GM19043 (cell line): Measurements from ENCODE around the gene STAG2.

ENCODE experiments used
- ATAC-seq: cut with Tn5 transposase; IDR thresholded peaks from one replicate; pipeline ENCODE4 v1.9.1; 2021; ENCODE audit warnings: low read depth; ENCODE audit not compliant: unreplicated experiment

Gene STAG2

GRCh38 chrX:123971982-123972381 is 10.5 kb downstream of the STAG2 start:
- no peak for ATAC-seq

- no peak for ATAC-seq
Measured at GRCh38 chrX:123973921-123974320, 12.4 kb downstream of the STAG2 start.

- no peak for ATAC-seq
Measured at GRCh38 chrX:123975180-123975579, 13.7 kb downstream of the STAG2 start.

GRCh38 chrX:123976706-123977316 is 15.3 kb downstream of the STAG2 start:
- no peak for ATAC-seq

- no peak for ATAC-seq
Measured at GRCh38 chrX:123983240-123983639, 21.7 kb downstream of the STAG2 start.

- no peak for ATAC-seq
Measured at GRCh38 chrX:123986377-123986776, 24.9 kb downstream of the STAG2 start.

GRCh38 chrX:123988423-123989111 is 27.1 kb downstream of the STAG2 start:
- ATAC-seq = no peak

GRCh38 chrX:123989235-123989634 is 27.7 kb downstream of the STAG2 start:
- ATAC-seq = no peak

- ATAC-seq = no peak
Measured at GRCh38 chrX:123990169-123990568, 28.7 kb downstream of the STAG2 start.

- ATAC-seq = no peak
Measured at GRCh38 chrX:123990602-123991001, 29.1 kb downstream of the STAG2 start.

- ATAC-seq = no peak
Measured at GRCh38 chrX:123993326-123993725, 31.8 kb downstream of the STAG2 start.

- no peak for ATAC-seq
Measured at GRCh38 chrX:123993904-123994635, 32.6 kb downstream of the STAG2 start.

- ATAC-seq = no peak
Measured at GRCh38 chrX:123994730-123995129, 33.2 kb downstream of the STAG2 start.

GRCh38 chrX:124001581-124001980 is 40.1 kb downstream of the STAG2 start:
- ATAC-seq = no peak

GRCh38 chrX:124005228-124005627 is 43.7 kb downstream of the STAG2 start:
- no peak for ATAC-seq

- peak; percentile 71 for ATAC-seq
Measured at GRCh38 chrX:124010157-124010556, 48.7 kb downstream of the STAG2 start.

GRCh38 chrX:124010566-124010965 is 49.1 kb downstream of the STAG2 start:
- ATAC-seq = peak; percentile 28

GRCh38 chrX:124015721-124016120 is 54.2 kb downstream of the STAG2 start:
- no peak for ATAC-seq

- no peak for ATAC-seq
Measured at GRCh38 chrX:124016825-124017224, 55.3 kb downstream of the STAG2 start.

GRCh38 chrX:124018023-124018422 is 56.5 kb downstream of the STAG2 start:
- ATAC-seq = no peak

- ATAC-seq = no peak
Measured at GRCh38 chrX:124023838-124024238, 62.3 kb downstream of the STAG2 start.

GRCh38 chrX:124026529-124026928 is 65.0 kb downstream of the STAG2 start:
- no peak for ATAC-seq
